Activated CD8-positive, alpha-beta memory T cell treated with anti-CD3 and anti-CD28 coated beads, Interleukin-2, amount 50 U/mL, for 1 hour (primary cell): ENCODE data around the gene PID1.

Source experiments
- DNase-seq: peaks from one replicate; pipeline ENCODE4 v3.0.0-alpha.2; 2020; ENCODE audit errors: extremely low read depth

PID1 gene, protein sequence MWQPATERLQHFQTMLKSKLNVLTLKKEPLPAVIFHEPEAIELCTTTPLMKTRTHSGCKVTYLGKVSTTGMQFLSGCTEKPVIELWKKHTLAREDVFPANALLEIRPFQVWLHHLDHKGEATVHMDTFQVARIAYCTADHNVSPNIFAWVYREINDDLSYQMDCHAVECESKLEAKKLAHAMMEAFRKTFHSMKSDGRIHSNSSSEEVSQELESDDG

DNA sequence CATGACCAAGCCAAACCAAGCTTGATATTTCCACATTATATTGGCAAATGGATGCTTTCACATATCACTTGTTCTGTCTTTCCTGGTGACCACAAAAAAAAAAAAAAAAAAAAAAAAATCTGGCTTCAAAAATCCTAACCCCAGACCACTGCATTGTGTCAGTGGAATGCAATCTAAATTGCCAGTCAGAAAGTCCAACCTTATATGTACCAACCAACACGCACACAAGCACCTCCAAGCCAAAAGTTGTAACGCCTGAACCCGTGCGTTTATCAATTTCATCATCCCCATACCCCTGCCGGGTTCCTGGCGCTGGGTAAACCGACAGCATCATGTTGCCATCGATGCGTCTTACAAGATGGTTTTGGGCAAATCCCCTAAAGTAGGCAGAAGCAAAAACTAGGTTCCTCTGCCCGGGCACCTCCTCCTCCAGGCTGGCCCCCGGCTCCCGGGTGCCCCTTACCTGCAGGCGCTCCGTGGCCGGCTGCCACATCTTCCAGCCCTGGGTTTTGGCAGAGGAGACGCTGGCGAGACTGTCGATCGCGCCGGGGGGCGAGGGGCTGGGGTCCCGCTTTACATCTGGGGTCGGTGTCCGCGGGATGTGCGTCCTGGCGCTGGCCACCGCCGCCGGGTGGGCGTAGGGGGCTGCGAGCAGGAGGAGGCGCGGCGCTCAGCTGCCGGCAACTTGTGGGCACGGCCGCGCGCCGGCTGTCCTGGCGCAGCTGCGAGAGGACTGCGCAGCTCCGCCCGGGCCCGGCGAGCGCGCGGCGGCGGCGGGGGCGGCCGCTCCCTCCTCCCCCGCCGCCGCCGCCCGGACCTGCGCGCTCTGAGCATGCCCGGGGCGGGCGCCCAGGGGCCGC is at the start of gene PID1:
TSS of gene PID1 (minus strand) at position 737 of the 860 bp plus-strand sequence. CDS start at position 493, 244 bp downstream.
- no peak for DNase-seq

DNA sequence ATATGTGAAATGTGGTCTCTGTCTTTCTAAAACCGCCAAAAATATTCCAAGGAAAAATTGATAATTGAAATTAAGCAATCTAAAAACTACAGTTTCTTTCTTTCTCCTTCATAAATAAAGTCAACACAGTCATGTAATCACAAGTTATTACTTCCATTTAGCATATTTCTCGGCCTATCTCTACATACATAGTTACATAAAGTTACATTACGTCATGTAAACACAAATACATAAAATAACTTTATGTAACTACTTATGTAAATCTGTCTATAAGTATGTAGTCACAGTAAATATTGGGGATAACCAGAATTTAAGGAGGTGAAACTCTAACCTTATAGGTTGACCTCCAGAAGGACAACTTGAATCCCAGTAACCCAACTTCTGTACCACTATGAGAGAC is 48.5 kb upstream of the PID1 start:
- no peak for DNase-seq

DNA sequence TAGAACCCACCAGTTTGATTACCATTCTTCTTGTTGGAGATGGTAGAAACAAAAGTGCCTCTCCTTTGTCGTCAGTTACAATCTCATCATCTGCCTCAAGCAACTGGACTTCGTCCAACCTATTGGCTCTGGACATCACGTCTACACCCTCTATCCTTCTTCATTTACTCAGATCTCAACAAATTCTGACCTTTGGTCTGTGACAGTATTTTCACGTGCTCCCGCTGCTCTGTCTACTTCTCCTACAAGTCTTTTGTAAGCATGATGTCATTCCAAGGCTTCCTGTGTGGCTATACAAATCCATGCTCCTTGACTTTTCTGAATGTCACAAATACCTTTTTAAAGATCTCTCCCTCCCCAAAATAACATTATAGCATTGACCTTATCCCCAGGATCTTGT is 43.0 kb upstream of the PID1 start:
- no peak for DNase-seq

DNA sequence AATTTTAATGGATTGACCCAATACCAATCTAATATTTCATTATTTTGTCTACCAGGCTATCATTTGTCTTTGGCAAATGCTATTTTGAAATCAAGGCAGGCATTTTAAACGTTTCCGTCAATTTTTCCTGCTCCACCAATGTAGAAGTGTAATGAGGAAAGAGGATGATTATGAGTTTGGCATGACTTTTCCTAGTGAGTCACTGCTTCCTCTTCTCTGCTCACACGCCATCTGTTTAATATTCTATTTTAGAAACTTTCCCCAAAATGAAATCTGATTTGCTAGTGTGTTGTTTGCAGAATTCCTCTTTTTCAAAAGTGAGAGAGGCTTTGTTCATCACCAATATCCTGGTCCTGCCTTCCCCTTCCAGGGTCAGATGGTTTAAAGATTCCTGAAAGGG is 42.5 kb upstream of the PID1 start:
- DNase-seq, result no peak

DNA sequence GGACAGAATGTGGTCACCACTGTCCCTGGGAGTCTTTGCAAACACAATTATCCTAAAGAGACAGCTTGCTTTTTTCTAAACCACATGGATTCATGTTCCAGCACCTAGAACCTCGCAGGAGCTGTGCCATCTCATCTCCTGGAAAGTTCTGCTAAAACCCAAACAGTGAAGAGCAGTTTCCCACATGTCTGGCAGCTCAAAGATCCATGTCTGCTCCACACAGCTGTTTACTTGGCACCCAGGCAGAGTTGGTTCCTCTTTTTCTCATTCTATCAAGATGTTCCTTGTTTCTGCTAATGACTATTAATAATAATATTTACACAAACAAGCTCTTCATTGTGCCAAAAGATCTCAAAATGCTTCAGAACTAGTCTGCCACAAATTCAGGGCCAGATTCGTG is 30.1 kb upstream of the PID1 start:
- DNase-seq, result no peak

DNA sequence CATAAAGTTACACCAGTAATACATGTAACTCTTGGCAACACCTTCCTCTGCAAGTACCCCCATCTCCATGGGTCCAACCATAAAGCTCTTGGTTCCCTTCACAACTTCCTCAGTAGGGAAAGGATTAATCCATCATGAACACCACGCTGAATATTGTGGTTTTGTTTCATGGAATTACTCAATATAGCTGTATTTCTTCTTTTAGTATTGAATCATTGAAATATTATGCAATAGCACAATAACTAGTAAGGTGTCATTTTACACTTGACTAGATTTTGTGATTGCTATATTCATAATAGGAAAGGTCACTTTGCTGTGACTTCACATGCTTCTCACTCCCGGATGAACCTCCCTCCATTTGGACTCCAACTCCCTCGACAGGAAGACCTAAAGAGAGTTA is 29.7 kb upstream of the PID1 start:
- DNase-seq, result no peak

DNA sequence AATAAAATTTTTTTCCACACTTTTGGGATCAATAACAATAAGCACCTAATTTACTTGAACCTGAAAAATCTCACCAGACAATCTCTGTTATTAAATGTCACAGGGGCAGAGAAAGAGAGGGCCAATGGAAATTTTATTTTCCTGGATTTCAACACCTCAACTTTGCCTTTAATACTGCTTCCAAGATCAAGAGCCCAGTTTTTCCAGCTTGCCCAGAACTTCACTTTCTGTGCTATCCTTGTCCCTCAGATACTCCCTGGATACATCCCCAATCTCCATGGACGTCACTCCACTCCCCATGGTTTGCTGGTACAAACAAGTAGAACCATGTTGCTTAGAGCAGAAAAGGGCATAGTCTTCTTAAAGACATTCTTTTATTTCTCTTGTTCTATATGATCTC is 29.3 kb upstream of the PID1 start:
- no peak for DNase-seq

DNA sequence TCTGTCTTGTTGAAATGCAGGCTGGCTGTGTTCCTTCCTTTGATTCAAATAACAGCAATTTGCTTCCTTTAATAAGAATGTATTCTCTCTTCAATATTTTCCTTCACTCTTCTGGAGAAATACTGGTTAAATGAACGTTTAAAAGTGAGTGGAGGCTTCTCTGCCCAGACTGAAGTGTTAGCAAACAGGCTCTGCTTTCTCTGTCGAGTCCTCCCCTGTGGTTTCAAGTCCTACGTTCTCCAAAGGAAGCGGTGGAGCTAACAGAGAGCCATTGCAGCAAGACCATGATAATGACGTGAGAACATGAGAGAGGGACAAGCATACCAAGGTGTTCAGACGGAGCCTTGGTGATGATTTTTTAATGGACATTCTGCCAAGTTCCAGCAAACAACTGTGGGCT is 26.2 kb upstream of the PID1 start:
- DNase-seq, result no peak

DNA sequence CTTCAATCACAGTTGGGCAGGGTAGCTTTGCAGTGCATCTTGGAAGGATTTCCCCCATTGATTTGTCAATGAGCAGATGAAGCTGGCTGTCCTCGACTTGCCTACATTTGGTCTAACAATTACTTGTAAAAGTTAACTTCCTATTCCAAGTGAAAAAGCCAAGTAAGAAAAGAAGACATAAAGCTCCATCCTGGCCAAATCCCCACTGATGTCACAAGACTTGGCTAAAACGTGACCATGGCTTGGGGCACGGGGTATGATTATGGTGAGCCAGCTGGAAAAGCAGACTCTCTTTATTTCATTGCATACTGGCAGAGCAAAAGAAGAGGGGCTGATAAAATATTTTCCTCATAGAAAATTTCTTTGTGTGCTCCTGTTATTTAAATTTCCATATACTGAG is 25.4 kb upstream of the PID1 start:
- DNase-seq, result no peak

DNA sequence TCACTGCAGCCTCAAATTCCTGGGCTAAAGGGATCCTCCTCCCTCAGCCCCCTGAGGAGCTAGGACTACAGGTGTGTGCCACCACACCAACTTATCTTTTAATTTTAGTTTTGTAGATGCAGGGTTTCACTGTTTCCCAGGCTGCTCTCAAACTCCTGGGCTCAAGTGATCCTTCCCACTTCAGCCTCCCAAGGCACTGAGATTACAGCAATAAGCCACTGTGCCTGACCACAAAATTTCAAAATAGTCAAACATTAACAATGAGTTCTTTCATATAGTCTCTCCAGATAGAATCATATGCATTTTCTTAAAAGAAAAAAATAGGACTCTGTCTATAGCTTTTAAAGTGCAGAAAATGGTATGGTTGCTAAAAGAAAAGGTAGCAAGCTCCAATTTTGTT is 24.9 kb upstream of the PID1 start:
- no peak for DNase-seq

DNA sequence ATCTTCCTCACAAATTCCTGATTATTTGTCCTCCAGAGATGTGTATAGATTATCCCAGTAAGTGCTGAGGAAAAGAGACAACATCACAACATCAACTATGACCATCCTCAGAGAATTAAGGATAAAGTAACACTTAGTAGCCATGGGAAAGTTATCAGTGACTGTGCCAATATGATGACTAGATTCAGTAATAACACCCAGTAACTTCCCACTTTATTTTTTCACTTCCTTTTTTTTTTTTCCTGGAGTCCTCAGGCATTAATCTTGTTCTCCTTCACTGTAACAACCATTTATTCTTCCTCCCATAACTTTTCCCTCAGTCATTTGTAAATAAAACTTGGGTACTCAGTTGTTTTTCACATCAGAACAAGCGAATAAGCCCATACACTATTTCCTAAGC is 16.7 kb upstream of the PID1 start:
- no peak for DNase-seq

DNA sequence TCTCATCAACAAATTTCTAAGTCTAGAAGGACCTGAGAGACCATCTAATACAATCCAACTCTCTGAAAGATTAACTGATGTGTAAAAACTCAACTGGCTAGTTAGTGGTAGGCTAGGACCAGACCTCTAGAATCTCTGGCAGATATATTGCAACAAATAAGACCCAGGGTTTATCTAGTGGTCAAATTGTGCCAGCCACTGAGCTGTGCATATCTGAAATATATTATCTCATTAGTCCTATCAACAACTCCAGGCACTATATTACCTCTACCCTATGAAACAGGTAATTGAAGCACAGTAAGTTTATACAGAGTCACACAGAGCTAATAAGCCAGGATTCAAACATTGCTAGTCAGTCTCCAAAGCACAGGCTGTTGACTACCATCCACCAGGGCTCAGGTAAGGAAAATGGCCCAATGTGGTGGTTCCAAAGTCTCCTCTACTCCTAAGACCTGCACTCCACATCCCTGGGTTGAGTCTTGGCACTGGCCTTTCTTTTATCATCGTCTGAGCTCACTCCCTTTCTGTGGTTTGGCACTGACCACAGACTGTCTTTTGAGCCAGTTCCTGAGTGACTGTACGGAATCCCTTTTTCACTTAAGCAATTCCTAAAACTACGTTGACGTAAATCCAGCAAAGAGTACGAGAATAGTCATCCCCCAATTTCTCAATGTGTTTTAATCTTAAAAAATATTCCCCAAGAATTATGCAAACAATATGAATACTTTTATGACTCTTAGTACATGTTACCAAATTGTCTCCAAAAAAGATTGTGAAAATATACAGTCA is 11.9 kb upstream of the PID1 start:
- DNase-seq, result no peak

DNA sequence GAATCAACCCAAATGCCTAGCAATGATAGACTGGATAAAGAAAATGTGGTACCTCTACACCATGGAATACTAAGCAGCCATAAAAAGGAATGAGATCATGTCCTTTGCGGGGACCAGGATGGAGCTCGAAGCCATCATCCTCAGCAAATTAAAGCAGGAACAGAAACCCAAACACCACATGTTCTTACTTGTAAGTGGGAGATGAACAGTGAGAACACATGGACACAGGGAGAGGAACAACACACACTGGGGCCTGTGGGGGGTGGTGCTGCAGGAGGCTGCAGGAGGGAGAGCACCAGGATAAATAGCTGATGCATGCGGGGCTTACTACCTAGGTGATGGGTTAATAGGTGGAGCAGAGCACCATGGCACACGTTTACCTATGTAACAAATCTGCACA is 8.4 kb upstream of the PID1 start:
- no peak for DNase-seq

DNA sequence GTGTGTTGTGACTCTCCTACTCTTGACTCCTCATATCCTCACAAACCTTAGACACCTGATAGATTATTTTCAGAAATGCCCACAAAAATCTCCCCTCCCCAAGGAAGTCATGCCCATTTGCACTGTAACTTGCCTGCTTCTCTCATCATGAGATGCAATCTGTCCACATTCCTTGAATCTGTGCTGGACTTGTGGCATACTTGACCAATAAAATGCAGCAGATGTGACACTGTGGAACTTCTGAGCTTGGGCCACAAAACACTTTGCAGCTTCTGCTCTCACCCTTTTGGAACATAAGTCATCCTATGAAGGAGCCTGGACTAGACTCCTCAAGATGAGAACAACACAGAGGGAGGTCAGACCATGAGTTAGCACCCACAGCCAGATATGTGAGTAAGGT is 4.4 kb upstream of the PID1 start:
- no peak for DNase-seq

DNA sequence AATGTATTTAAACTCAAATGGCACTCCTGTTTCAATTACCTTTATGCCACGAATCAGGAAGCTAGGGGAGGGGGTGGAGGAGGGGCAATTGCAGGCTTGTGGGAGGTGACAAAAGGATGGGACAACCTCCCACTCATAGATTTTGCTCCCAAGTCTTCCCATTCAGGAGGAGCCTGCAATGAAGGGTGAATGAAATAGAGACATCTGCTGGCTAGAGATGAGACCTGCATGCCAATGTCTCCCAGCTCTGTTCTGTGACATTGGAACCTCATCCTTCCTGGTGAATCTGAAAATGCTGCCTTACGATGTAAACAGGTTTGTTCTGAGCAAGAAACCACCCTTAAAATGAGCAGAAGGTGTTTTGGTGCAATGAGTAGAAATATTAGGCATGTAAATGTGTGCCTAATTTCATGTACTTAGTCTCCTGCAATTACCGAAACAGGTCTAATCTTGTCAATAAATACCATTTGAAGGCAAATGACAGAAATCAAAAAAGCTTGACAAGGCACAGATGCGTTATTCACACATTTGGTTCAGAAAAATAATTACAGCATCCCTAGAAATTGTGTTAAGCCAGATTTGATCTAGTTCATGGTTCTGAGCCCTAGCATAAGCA is 2.7 kb upstream of the PID1 start:
- no peak for DNase-seq

DNA sequence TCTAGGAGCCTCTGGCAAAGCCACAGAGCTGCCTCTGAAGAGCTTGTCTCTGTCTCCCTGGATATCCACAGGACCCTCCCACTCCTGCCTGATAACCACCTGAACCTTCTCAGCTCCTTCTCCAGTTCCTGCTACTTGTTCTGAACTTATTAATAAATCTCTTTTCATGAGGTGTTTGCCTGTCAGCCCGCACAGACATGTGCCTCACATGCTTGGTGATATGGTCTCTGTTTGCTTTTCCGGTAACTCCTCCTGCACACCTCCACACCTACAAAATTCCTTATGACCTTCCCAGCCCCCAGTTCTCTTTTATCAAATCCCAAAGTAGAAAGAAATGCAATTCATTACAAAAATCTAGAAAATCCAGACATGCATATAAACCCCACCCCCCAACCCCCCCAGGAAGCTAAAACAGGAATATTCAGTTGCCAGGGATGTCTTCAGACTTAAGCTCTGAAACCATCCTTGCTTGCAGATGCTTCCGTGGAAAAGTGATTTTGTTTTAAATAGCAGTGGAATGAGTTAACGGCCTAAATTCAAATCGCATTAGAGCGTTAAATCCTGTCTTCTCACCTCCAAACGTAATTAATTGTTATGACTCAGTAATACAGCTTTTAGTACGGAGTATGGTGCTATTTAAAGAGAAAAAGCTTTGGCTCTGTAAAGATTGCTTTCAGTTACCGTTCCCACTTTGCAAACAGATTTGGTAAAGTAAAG is 2.1 kb upstream of the PID1 start:
- DNase-seq, result no peak

DNA sequence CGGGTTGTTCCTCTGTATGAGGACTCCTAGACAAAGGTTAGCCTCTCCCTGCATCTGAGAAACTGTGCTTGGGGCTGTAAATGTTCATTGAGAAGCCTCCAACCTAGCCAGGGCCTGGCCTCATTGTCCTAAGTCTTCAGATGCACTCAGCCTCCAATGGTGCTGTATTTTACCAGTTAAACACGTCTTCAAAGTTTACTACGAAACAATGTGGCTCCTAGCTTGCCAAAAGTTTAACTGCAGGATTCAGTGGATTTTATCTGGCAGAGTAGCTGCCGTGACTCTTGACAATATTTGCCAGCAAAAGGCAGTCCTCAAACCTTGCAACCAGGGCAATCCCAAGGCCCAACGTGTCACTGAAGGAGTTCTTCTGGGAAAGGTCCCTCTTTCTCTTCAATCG is 1.1 kb downstream of the PID1 start:
- no peak for DNase-seq

DNA sequence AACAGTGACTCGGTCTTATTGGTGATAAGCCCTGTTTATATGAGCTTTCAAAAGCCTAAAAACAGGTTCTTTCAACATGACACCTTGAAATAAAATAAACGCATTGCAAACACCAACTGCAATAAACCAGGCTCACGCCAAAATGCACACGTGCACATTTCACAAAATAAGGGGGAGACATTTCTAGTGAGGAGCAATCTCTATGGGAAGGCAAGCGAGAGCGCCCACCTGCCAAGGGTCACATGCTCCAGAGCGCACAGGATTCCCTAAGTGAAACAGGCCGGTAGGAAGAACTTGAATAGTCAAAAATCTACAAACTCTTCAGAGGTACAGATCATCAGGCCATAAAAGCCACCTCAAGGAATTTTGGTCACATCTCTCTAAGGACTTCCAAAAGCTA is 1.9 kb downstream of the PID1 start:
- no peak for DNase-seq

DNA sequence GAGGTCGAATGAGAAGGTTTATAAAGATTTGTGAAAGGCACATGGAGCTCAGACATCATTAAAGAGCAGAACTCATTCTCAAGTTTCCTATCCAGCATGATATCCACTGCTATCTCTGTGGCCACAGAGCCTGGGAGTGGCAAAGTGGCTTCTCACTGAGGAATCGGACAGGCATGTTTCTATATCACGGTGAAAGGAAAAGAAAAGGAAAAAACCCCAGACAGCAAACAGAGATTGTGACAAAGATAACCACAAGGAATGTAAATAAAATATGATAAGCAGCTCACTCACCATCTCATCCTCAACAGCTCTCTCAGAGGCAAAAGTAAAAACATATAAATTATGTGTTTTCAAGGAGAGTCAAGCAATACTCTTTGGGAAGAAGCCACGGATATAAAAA is 2.5 kb downstream of the PID1 start:
- DNase-seq, result no peak

DNA sequence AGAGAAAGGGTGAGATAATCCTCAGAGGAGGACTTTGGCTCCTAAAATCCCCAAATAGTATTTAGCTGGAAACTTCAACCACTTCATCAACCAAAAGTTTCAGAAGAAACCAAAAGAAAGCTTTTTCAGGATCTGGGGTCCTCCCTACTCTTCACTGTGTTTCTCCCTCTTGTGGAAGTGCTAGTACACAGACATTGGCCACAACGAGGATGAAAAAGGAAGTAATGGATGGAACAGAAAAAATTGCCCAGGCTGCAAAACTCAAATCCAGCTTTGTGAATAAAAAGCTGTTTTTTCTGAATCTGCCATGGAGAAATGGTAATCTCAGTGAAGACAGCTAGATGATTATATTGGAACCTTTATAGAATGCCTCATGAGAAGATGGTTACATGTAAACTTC is 4.0 kb downstream of the PID1 start:
- DNase-seq, result no peak

DNA sequence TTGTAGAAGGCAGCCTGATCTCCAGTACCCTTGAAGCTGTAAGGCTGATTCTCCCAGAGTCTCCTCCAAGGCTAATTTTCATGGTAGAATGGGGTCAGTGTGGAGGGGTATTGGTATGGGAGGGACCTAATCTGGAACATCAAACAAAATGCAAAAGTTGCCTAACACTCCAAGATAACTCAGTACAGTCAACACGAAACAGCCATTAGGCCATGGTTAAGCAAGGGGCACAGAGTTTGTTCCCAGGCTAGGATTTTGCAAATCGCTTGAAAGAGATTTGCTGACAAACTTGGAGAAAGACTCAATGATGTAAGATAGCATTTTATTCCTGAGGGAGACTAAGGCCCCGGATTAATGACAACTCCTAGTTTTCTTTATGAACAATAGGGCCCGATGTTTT is 5.4 kb downstream of the PID1 start:
- DNase-seq, result no peak

DNA sequence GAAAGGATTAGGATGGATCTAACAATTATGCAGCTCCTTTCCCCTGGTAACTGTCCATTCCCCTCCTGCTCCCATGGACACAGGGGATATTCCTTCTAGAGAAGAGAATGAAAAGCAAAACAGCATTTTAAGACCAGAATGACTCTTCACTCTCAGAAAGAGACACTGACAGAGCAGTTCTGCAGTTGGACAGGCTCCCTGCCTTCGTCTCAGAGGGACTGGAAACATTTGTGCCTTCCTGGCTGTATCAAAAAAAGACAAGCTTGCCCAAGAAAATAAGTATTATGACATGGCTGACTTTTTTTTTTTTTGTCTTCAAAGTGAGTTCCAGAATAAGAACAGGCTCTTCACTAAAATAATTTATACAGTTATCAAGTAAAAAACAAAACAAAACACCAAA is 9.5 kb downstream of the PID1 start:
- DNase-seq, result no peak
